GM23338 (cell line): Measurements from ENCODE around the gene EFCAB6. TPM values are rescaled to one million over a fixed set of nuclear protein-coding genes. Genes with fewer than 3 reads are reported as not detected.

ENCODE experiments used
- ATAC-seq: fragments of 200-7000 bp; cut with Tn5 transposase; 3 replicates; pipeline ENCODE4 v1.9.1; 2020
- DNase-seq: peaks from one replicate; pipeline ENCODE4 v3.0.0-alpha.2; 2015; ENCODE audit warnings: low spot score
- H2AFZ ChIP-seq: fragments of 200-600 bp; sonication (generic); 2 replicates; pipeline ENCODE4 v1.8.0; 2016; ENCODE audit warnings: antibody characterized with exemption, mild to moderate bottlenecking, moderate library complexity
- H3F3A ChIP-seq: fragments of 200-600 bp; sonication (generic); replicated peaks from 2 replicates; pipeline ENCODE4 v1.8.0; 2017; ENCODE audit warnings: antibody characterized with exemption, mixed run types, low read depth
- H3K27ac ChIP-seq: fragments of 200-600 bp; sonication (generic); 2 replicates; pipeline ENCODE4 v1.6.1; 2016; ENCODE audit warnings: low read depth
- H3K27me3 ChIP-seq: fragments of 200-600 bp; sonication (generic); 2 replicates; pipeline ENCODE4 v1.8.0; 2016; ENCODE audit warnings: mild to moderate bottlenecking, mixed run types, moderate library complexity; ENCODE audit not compliant: insufficient read depth
- H3K36me3 ChIP-seq: fragments of 200-600 bp; sonication (generic); 2 replicates; pipeline ENCODE4 v1.8.0; 2016; ENCODE audit warnings: mild to moderate bottlenecking; ENCODE audit not compliant: insufficient read depth
- H3K4me1 ChIP-seq: fragments of 200-600 bp; sonication (generic); 2 replicates; pipeline ENCODE4 v1.8.0; 2016; ENCODE audit warnings: mild to moderate bottlenecking, moderate library complexity; ENCODE audit not compliant: insufficient read depth
- H3K4me2 ChIP-seq: fragments of 200-600 bp; sonication (generic); 2 replicates; pipeline ENCODE4 v1.7.1; 2017; ENCODE audit warnings: mixed run types
- H3K4me3 ChIP-seq: fragments of 200-600 bp; sonication (generic); 2 replicates; pipeline ENCODE4 v1.6.1; 2016; ENCODE audit warnings: mixed run types
- H3K79me2 ChIP-seq: fragments of 200-600 bp; sonication (generic); replicated peaks from 2 replicates; pipeline ENCODE4 v1.8.0; 2017; ENCODE audit warnings: mild to moderate bottlenecking; ENCODE audit not compliant: insufficient read depth
- H3K9me2 ChIP-seq: fragments of 200-600 bp; sonication (generic); 2 replicates; pipeline ENCODE4 v1.8.0; 2017; ENCODE audit not compliant: insufficient read depth
- H4K20me1 ChIP-seq: fragments of 200-600 bp; sonication (generic); replicated peaks from 2 replicates; pipeline ENCODE4 v1.8.0; 2017; ENCODE audit warnings: mild to moderate bottlenecking; ENCODE audit not compliant: insufficient read depth
- H3K27ac Mint-ChIP-seq: 2 replicates; pipeline ENCODE4 v1.8.0; 2020; ENCODE audit warnings: inconsistent platforms, mild to moderate bottlenecking, moderate library complexity, mixed read lengths
- H3K27me3 Mint-ChIP-seq: 3 replicates; pipeline ENCODE4 v1.8.0; 2022; ENCODE audit warnings: low read depth, mild to moderate bottlenecking, moderate library complexity, mixed read lengths, inconsistent platforms; ENCODE audit not compliant: insufficient read depth, poor library complexity
- H3K36me3 Mint-ChIP-seq: 3 replicates; pipeline ENCODE4 v1.8.0; 2021; ENCODE audit warnings: low read depth, mild to moderate bottlenecking, inconsistent platforms, moderate library complexity, mixed read lengths
- H3K4me1 Mint-ChIP-seq: 3 replicates; pipeline ENCODE4 v1.8.0; 2020; ENCODE audit warnings: mild to moderate bottlenecking, inconsistent platforms, mixed read lengths
- H3K4me3 Mint-ChIP-seq: 3 replicates; pipeline ENCODE4 v1.8.0; 2021; ENCODE audit warnings: moderate library complexity, mild to moderate bottlenecking, inconsistent platforms, mixed read lengths
- H3K9me3 Mint-ChIP-seq: 3 replicates; pipeline ENCODE4 v1.8.0; 2020; ENCODE audit warnings: moderate library complexity, mild to moderate bottlenecking, inconsistent platforms, mixed read lengths
- CREB1 ChIP-seq: fragments of 250-450 bp; sonication (Bioruptor Pico); IDR thresholded peaks from 2 replicates; pipeline ENCODE4 v1.5.0; 2020; ENCODE audit warnings: low read depth, mild to moderate bottlenecking, moderate library complexity
- CTCF ChIP-seq, 2 experiments: fragments of 200-600 bp in 1 of 2; sonication (generic) in 1 of 2; conservative IDR thresholded peaks; 2 replicates each; pipeline versions ENCODE4 v1.5.1 to v1.6.1; 2016 to 2017; ENCODE audit warnings: antibody characterized with exemption in 2 of 2, low read depth in 2 of 2, mild to moderate bottlenecking in 2 of 2, moderate library complexity in 1 of 2
- EZH2 ChIP-seq: fragments of 200-600 bp; sonication (generic); IDR thresholded peaks from one replicate; pipeline ENCODE4 v1.8.0; 2017; ENCODE audit warnings: antibody characterized with exemption, mild to moderate bottlenecking, low read depth; ENCODE audit not compliant: unreplicated experiment
- EZH2phosphoT487 ChIP-seq: fragments of 200-600 bp; sonication (generic); IDR thresholded peaks from one replicate; pipeline ENCODE4 v1.8.1; 2018; ENCODE audit warnings: antibody characterized with exemption; ENCODE audit not compliant: unreplicated experiment
- JUNB ChIP-seq: IDR thresholded peaks from one replicate; pipeline ENCODE4 v1.6.1; 2016; ENCODE audit warnings: antibody characterized with exemption; ENCODE audit not compliant: unreplicated experiment
- NANOG ChIP-seq: IDR thresholded peaks from 2 replicates; pipeline ENCODE4 v1.6.1; 2016; ENCODE audit warnings: antibody characterized with exemption, borderline replicate concordance
- POLR2AphosphoS5 ChIP-seq: IDR thresholded peaks from 2 replicates; pipeline ENCODE4 v1.6.1; 2016; ENCODE audit warnings: antibody characterized with exemption, low read depth
- STAT1 ChIP-seq: IDR thresholded peaks from one replicate; pipeline ENCODE4 v1.6.1; 2016; ENCODE audit warnings: antibody characterized with exemption; ENCODE audit not compliant: unreplicated experiment
- ZNF114 ChIP-seq: fragments of 250-450 bp; sonication (Bioruptor Pico); IDR thresholded peaks from 2 replicates; pipeline ENCODE4 v1.5.0; 2020; ENCODE audit warnings: mild to moderate bottlenecking, moderate library complexity
- ZNF331 ChIP-seq: fragments of 250-450 bp; sonication (Bioruptor Pico); IDR thresholded peaks from 2 replicates; pipeline ENCODE4 v1.5.0; 2020; ENCODE audit warnings: low read depth, mild to moderate bottlenecking, moderate library complexity
- polyA plus RNA-seq: library from polyadenylated mRNA; unstranded; fragments of >200 nt; fragmentation: Nextera tagmentation; extraction: Ambion mirVana; gene quantifications from 2 replicates; pipeline ENCODE4 v1.2.1, GENCODE V29; 2016
- total RNA-seq: library from RNA; depleted of rRNA; stranded (reverse); fragments of >200 nt; shearing (Covaris generic); gene quantifications from 2 replicates; pipeline ENCODE4 v1.2.3, GENCODE V29; 2014
- TF ChIP-seq, protein P1 (sequence below): IDR thresholded peaks from 2 replicates; pipeline ENCODE4 v1.6.1; 2016; ENCODE audit warnings: antibody characterized with exemption
- TF ChIP-seq, protein P2 (sequence below): fragments of 250-450 bp; sonication (Bioruptor Pico); IDR thresholded peaks from 2 replicates; pipeline ENCODE4 v1.5.0; 2020; ENCODE audit warnings: mild to moderate bottlenecking, moderate library complexity
- TF ChIP-seq, protein P3 (sequence below): IDR thresholded peaks from one replicate; pipeline ENCODE4 v1.6.1; 2018; ENCODE audit warnings: antibody characterized with exemption; ENCODE audit not compliant: unreplicated experiment

Gene EFCAB6
- total and polyA plus RNA-seq, 2 experiments from 2014 or later = 1.1 to 1.8 TPM

GRCh38 chr22:43508489-43508888, 303.6 kb downstream of the EFCAB6 start:
- no peaks in the 10 kb centered on the region for H3F3A ChIP-seq
- peaks cover 15% of the 10 kb centered on the region; the same call in 1 of the 2 replicates for H3K9me2 ChIP-seq
- no peak overlapping the region for H3K4me2 ChIP-seq
- H3K27me3 ChIP-seq = no peaks in the 10 kb centered on the region
- H2AFZ ChIP-seq = no peak overlapping the region
- H3K4me3 ChIP-seq = no peak overlapping the region
- TF ChIP-seq NANOG (no peak), JUNB (no peak), ZNF331 (no peak), CREB1 (no peak), EZH2 (no peak), POLR2AphosphoS5 (no peak), EZH2phosphoT487 (no peak), ZNF114 (no peak), CTCF (conservative IDR thresholded peaks at IDR 0.05; ENCODE audit: low read depth in 2 of 2) (no peak), STAT1 (no peak)
- TF ChIP-seq, protein P1, sequence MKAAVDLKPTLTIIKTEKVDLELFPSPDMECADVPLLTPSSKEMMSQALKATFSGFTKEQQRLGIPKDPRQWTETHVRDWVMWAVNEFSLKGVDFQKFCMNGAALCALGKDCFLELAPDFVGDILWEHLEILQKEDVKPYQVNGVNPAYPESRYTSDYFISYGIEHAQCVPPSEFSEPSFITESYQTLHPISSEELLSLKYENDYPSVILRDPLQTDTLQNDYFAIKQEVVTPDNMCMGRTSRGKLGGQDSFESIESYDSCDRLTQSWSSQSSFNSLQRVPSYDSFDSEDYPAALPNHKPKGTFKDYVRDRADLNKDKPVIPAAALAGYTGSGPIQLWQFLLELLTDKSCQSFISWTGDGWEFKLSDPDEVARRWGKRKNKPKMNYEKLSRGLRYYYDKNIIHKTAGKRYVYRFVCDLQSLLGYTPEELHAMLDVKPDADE = no peak
- TF ChIP-seq, protein P2, sequence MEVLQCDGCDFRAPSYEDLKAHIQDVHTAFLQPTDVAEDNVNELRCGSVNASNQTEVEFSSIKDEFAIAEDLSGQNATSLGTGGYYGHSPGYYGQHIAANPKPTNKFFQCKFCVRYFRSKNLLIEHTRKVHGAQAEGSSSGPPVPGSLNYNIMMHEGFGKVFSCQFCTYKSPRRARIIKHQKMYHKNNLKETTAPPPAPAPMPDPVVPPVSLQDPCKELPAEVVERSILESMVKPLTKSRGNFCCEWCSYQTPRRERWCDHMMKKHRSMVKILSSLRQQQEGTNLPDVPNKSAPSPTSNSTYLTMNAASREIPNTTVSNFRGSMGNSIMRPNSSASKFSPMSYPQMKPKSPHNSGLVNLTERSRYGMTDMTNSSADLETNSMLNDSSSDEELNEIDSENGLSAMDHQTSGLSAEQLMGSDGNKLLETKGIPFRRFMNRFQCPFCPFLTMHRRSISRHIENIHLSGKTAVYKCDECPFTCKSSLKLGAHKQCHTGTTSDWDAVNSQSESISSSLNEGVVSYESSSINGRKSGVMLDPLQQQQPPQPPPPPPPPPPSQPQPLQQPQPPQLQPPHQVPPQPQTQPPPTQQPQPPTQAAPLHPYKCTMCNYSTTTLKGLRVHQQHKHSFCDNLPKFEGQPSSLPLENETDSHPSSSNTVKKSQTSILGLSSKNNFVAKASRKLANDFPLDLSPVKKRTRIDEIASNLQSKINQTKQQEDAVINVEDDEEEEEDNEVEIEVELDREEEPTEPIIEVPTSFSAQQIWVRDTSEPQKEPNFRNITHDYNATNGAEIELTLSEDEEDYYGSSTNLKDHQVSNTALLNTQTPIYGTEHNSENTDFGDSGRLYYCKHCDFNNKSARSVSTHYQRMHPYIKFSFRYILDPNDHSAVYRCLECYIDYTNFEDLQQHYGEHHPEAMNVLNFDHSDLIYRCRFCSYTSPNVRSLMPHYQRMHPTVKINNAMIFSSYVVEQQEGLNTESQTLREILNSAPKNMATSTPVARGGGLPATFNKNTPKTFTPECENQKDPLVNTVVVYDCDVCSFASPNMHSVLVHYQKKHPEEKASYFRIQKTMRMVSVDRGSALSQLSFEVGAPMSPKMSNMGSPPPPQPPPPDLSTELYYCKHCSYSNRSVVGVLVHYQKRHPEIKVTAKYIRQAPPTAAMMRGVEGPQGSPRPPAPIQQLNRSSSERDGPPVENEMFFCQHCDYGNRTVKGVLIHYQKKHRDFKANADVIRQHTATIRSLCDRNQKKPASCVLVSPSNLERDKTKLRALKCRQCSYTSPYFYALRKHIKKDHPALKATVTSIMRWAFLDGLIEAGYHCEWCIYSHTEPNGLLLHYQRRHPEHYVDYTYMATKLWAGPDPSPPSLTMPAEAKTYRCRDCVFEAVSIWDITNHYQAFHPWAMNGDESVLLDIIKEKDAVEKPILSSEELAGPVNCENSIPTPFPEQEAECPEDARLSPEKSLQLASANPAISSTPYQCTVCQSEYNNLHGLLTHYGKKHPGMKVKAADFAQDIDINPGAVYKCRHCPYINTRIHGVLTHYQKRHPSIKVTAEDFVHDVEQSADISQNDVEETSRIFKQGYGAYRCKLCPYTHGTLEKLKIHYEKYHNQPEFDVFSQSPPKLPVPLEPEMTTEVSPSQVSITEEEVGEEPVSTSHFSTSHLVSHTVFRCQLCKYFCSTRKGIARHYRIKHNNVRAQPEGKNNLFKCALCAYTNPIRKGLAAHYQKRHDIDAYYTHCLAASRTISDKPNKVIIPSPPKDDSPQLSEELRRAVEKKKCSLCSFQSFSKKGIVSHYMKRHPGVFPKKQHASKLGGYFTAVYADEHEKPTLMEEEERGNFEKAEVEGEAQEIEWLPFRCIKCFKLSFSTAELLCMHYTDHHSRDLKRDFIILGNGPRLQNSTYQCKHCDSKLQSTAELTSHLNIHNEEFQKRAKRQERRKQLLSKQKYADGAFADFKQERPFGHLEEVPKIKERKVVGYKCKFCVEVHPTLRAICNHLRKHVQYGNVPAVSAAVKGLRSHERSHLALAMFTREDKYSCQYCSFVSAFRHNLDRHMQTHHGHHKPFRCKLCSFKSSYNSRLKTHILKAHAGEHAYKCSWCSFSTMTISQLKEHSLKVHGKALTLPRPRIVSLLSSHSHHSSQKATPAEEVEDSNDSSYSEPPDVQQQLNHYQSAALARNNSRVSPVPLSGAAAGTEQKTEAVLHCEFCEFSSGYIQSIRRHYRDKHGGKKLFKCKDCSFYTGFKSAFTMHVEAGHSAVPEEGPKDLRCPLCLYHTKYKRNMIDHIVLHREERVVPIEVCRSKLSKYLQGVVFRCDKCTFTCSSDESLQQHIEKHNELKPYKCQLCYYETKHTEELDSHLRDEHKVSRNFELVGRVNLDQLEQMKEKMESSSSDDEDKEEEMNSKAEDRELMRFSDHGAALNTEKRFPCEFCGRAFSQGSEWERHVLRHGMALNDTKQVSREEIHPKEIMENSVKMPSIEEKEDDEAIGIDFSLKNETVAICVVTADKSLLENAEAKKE = no peak
- TF ChIP-seq, protein P3, sequence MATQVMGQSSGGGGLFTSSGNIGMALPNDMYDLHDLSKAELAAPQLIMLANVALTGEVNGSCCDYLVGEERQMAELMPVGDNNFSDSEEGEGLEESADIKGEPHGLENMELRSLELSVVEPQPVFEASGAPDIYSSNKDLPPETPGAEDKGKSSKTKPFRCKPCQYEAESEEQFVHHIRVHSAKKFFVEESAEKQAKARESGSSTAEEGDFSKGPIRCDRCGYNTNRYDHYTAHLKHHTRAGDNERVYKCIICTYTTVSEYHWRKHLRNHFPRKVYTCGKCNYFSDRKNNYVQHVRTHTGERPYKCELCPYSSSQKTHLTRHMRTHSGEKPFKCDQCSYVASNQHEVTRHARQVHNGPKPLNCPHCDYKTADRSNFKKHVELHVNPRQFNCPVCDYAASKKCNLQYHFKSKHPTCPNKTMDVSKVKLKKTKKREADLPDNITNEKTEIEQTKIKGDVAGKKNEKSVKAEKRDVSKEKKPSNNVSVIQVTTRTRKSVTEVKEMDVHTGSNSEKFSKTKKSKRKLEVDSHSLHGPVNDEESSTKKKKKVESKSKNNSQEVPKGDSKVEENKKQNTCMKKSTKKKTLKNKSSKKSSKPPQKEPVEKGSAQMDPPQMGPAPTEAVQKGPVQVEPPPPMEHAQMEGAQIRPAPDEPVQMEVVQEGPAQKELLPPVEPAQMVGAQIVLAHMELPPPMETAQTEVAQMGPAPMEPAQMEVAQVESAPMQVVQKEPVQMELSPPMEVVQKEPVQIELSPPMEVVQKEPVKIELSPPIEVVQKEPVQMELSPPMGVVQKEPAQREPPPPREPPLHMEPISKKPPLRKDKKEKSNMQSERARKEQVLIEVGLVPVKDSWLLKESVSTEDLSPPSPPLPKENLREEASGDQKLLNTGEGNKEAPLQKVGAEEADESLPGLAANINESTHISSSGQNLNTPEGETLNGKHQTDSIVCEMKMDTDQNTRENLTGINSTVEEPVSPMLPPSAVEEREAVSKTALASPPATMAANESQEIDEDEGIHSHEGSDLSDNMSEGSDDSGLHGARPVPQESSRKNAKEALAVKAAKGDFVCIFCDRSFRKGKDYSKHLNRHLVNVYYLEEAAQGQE = no peak
- no peaks in the 10 kb centered on the region for H3K4me1 ChIP-seq
- no peaks in the 10 kb centered on the region for H4K20me1 ChIP-seq
- Mint-ChIP-seq H3K4me3 (no peak overlapping the region), H3K9me3 (peaks cover 4% of the 10 kb centered on the region; the same call in 1 of the 3 replicates), H3K27ac (no peak overlapping the region), H3K36me3 (no peaks in the 10 kb centered on the region), H3K27me3 (peaks cover 6% of the 10 kb centered on the region), H3K4me1 (no peaks in the 10 kb centered on the region)
- DNase-seq (no peak), ATAC-seq (no peak)
- no peaks in the 10 kb centered on the region for H3K36me3 ChIP-seq
- H3K79me2 ChIP-seq = no peaks in the 10 kb centered on the region
- H3K27ac ChIP-seq = no peak overlapping the region
